Measurements from ENCODE around the gene UBE2J2.

GRCh38 chr1:1322418-1322817 is 48.8 kb upstream of the UBE2J2 start:
- TF ChIP-seq EZH2phosphoT487 (IDR thresholded peaks at IDR 0.05; ENCODE audit: insufficient read depth, low read depth), result no peak
- TF ChIP-seq EZH2 (IDR thresholded peaks at IDR 0.05; ENCODE audit: insufficient read depth, poor library complexity, severe bottlenecking), result no peak
